ENCODE data around the gene SLC7A7. TPM values are rescaled to one million over a fixed set of nuclear protein-coding genes. Genes with fewer than 3 reads are reported as not detected.

SLC7A7 gene
- total and polyA plus RNA-seq, 9 of the 15 experiments (the other 6 are each of a cell fraction or from before 2014, with no cell fraction given), result 0.07 to 0.68 (median 0.41) TPM

- TF ChIP-seq ZNF318 (IDR thresholded peaks at IDR 0.05; ENCODE audit: borderline replicate concordance in 1 of 2, low read depth in 1 of 2) (no peak), NELFE (IDR thresholded peaks at IDR 0.05; ENCODE audit: insufficient read depth, insufficient read length) (no peak), PCBP2 (IDR thresholded peaks at IDR 0.05; ENCODE audit: low read depth, low read length, poor library complexity, severe bottlenecking) (no peak), EGR1 (conservative IDR thresholded peaks at IDR 0.05) (no peak), NFIC (IDR thresholded peaks at IDR 0.05) (no peak), FOSL1 (tag; conservative IDR thresholded peaks at IDR 0.05) (no peak), RBM25 (IDR thresholded peaks at IDR 0.05; ENCODE audit: low read depth, low read length, severe bottlenecking) (no peak), TRIM28 (IDR thresholded peaks at IDR 0.05) (no peak), GATAD2B (IDR thresholded peaks at IDR 0.05; ENCODE audit: borderline replicate concordance) (no peak), FOXP4 (CRISPR knock-in tag; IDR thresholded peaks at IDR 0.05; ENCODE audit: borderline replicate concordance) (no peak)
These were observed 31.6 kb upstream of the SLC7A7 start (continued) for GRCh38 chr14:22846811-22847307.
